H1 (cell line): ENCODE measurements around the gene SSH2. TPM values are rescaled to one million over a fixed set of nuclear protein-coding genes. Genes with fewer than 3 reads are reported as not detected.

ENCODE experiments used
- CTCF ChIA-PET: fragments of 300-600 bp; sonication (Branson Sonifier 250); formaldehyde crosslinking; loops from one replicate; lab custom pipeline; 2021; ENCODE audit not compliant: partially characterized antibody; lab: Charles Lee
- POLR2A ChIA-PET: fragments of 300-600 bp; sonication (Branson Sonifier 250); formaldehyde crosslinking; loops from one replicate; lab custom pipeline; 2021; ENCODE audit warnings: inconsistent platforms; ENCODE audit not compliant: partially characterized antibody; lab: Charles Lee
- DNase-seq, 2 experiments: peaks; one replicate each; pipeline versions ENCODE4 v3.0.0 to v3.0.0-alpha.2; 2010 to 2022; ENCODE audit warnings: low spot score in 2 of 2, low read depth in 1 of 2, mixed read lengths in 1 of 2
- FAIRE-seq: peaks from 2 replicates; lab custom pipeline; 2011; peaks lifted over from hg19 to GRCh38; lab: Jason Lieb, UNC
- H2AFZ ChIP-seq: 2 replicates; pipeline ENCODE4 v1.8.1; 2012; ENCODE audit warnings: low read length, inconsistent platforms
- H2AK5ac ChIP-seq: 2 replicates; pipeline ENCODE4 v1.6.1; 2013; ENCODE audit warnings: low read depth, low read length
- H2BK120ac ChIP-seq: replicated peaks from 2 replicates; pipeline ENCODE3; 2013; ENCODE audit warnings: low read depth, low read length, inconsistent platforms
- H2BK12ac ChIP-seq: 2 replicates; pipeline ENCODE4 v1.6.1; 2013; ENCODE audit warnings: low read depth, low read length
- H2BK15ac ChIP-seq: 2 replicates; pipeline ENCODE4 v1.6.1; 2013; ENCODE audit warnings: low read length
- H2BK20ac ChIP-seq: 2 replicates; pipeline ENCODE4 v1.6.1; 2013; ENCODE audit warnings: low read length
- H2BK5ac ChIP-seq: 2 replicates; pipeline ENCODE4 v1.6.1; 2013; ENCODE audit warnings: low read depth, low read length
- H3K14ac ChIP-seq: 2 replicates; pipeline ENCODE4 v1.6.1; 2013; ENCODE audit warnings: inconsistent platforms; ENCODE audit not compliant: insufficient read length
- H3K18ac ChIP-seq: 2 replicates; pipeline ENCODE4 v1.6.1; 2013; ENCODE audit warnings: low read length; ENCODE audit errors: extremely low read depth
- H3K23ac ChIP-seq: 2 replicates; pipeline ENCODE4 v1.6.1; 2013; ENCODE audit warnings: inconsistent platforms; ENCODE audit not compliant: insufficient read length
- H3K23me2 ChIP-seq: 2 replicates; pipeline ENCODE4 v1.6.1; 2013; ENCODE audit warnings: low read depth, low read length
- H3K27ac ChIP-seq: 2 replicates; pipeline ENCODE4 v1.6.1; 2011; ENCODE audit warnings: low read depth, low read length, inconsistent platforms
- H3K27me3 ChIP-seq, 4 experiments: replicated peaks in 1 of 4; 1 replicate in 1 of 4; 2 replicates in 3 of 4; pipeline versions ENCODE4 v1.6.1 to v1.8.1; 2011 to 2013; ENCODE audit warnings: low read length in 3 of 4, mild to moderate bottlenecking in 3 of 4, inconsistent platforms in 2 of 4, mixed read lengths in 2 of 4, moderate library complexity in 1 of 4; ENCODE audit not compliant: control insufficient read depth in 3 of 4, insufficient read depth in 3 of 4; ENCODE audit errors: extremely low read depth in 1 of 4
- H3K36me3 ChIP-seq, 4 experiments: 2 replicates each; pipeline versions ENCODE4 v1.6.1 to v1.8.1; 2011 to 2013; ENCODE audit warnings: mild to moderate bottlenecking in 4 of 4, low read length in 3 of 4, moderate library complexity in 2 of 4, control low read depth in 1 of 4, inconsistent platforms in 1 of 4; ENCODE audit not compliant: insufficient read depth in 4 of 4, control insufficient read depth in 2 of 4
- H3K4ac ChIP-seq: replicated peaks from 2 replicates; pipeline ENCODE3; 2013; ENCODE audit warnings: low read length, low read depth, mixed read lengths, inconsistent platforms; ENCODE audit not compliant: insufficient read length
- H3K4me1 ChIP-seq, 4 experiments: replicated peaks in 1 of 4; 1 replicate in 1 of 4; 2 replicates in 3 of 4; pipeline versions ENCODE4 v1.6.1 to v1.8.1; 2011 to 2013; ENCODE audit warnings: low read length in 3 of 4, inconsistent platforms in 2 of 4, mixed read lengths in 1 of 4; ENCODE audit not compliant: insufficient read depth in 4 of 4, control insufficient read depth in 3 of 4
- H3K4me2 ChIP-seq, 2 experiments: 2 replicates each; pipeline versions ENCODE4 v1.6.1 to v1.8.1; 2011 to 2013; ENCODE audit warnings: low read depth in 2 of 2, low read length in 2 of 2, control low read depth in 1 of 2, inconsistent platforms in 1 of 2, mild to moderate bottlenecking in 1 of 2; ENCODE audit not compliant: insufficient read depth in 1 of 2
- H3K4me3 ChIP-seq, 4 experiments: fragments of 200-600, 300-600 bp in 1 of 4; sonication (generic), shearing (Covaris generic), sonication (Bioruptor Twin) in 1 of 4; 2 replicates each; pipeline versions ENCODE4 v1.5.1 to v1.8.1; 2011 to 2016; ENCODE audit warnings: low read length in 4 of 4, low read depth in 3 of 4, control low read depth in 2 of 4, inconsistent platforms in 2 of 4, mild to moderate bottlenecking in 2 of 4, mixed read lengths in 1 of 4, moderate library complexity in 1 of 4; ENCODE audit not compliant: insufficient read depth in 2 of 4; ENCODE audit errors: extremely low read depth in 1 of 4
- H3K56ac ChIP-seq: replicated peaks from 2 replicates; pipeline ENCODE3; 2013; ENCODE audit warnings: low read depth, mild to moderate bottlenecking, mixed read lengths, low read length, inconsistent platforms; ENCODE audit not compliant: insufficient read length
- H3K79me1 ChIP-seq: 2 replicates; pipeline ENCODE4 v1.6.1; 2013; ENCODE audit warnings: low read depth, low read length, control low read depth
- H3K79me2 ChIP-seq, 2 experiments: 2 replicates each; pipeline versions ENCODE4 v1.6.1 to v1.8.1; 2012 to 2013; ENCODE audit warnings: low read length in 2 of 2, mild to moderate bottlenecking in 2 of 2, inconsistent platforms in 1 of 2; ENCODE audit not compliant: insufficient read depth in 2 of 2, control insufficient read depth in 1 of 2
- H3K9ac ChIP-seq, 4 experiments: replicated peaks in 1 of 4; 1 replicate in 1 of 4; 2 replicates in 3 of 4; pipeline versions ENCODE4 v1.6.1 to v1.8.1; 2011 to 2013; ENCODE audit warnings: low read depth in 3 of 4, low read length in 3 of 4, control low read depth in 2 of 4, mild to moderate bottlenecking in 2 of 4, moderate library complexity in 2 of 4, inconsistent platforms in 1 of 4; ENCODE audit errors: extremely low read depth in 1 of 4
- H3K9me3 ChIP-seq, 2 experiments: 2 replicates each; pipeline versions ENCODE4 v1.6.1 to v1.8.1; 2012 to 2013; ENCODE audit warnings: mild to moderate bottlenecking in 2 of 2, moderate library complexity in 2 of 2, control low read depth in 1 of 2, inconsistent platforms in 1 of 2, low read depth in 1 of 2, low read length in 1 of 2, mixed read lengths in 1 of 2; ENCODE audit not compliant: insufficient read depth in 2 of 2
- H4K20me1 ChIP-seq, 2 experiments: replicated peaks in 1 of 2; 2 replicates each; pipeline versions ENCODE3 to v1.8.1; 2011 to 2013; ENCODE audit warnings: inconsistent platforms in 2 of 2, low read length in 2 of 2, mild to moderate bottlenecking in 1 of 2; ENCODE audit not compliant: insufficient read depth in 2 of 2, control insufficient read depth in 1 of 2
- H4K5ac ChIP-seq: 2 replicates; pipeline ENCODE4 v1.6.1; 2013; ENCODE audit warnings: low read length, low read depth, mixed read lengths, inconsistent platforms; ENCODE audit not compliant: insufficient read length
- H4K8ac ChIP-seq: 2 replicates; pipeline ENCODE4 v1.8.0; 2013; ENCODE audit warnings: mild to moderate bottlenecking, moderate library complexity, low read length, inconsistent platforms; ENCODE audit not compliant: insufficient read depth; ENCODE audit errors: extremely low read depth
- H4K91ac ChIP-seq: replicated peaks from 2 replicates; pipeline ENCODE3; 2013; ENCODE audit warnings: low read length, mixed read lengths, inconsistent platforms; ENCODE audit not compliant: insufficient read length
- CEBPB ChIP-seq: IDR thresholded peaks from 2 replicates; pipeline ENCODE4 v1.6.1; 2012; ENCODE audit warnings: low read depth, low read length
- CHD1 ChIP-seq: IDR thresholded peaks from 2 replicates; pipeline ENCODE4 v1.6.1; 2012; ENCODE audit warnings: low read depth, low read length, improper control_type of control experiment
- CREB1 ChIP-seq: IDR thresholded peaks from 2 replicates; pipeline ENCODE4 v1.6.1; 2012; ENCODE audit warnings: inconsistent platforms
- CTCF ChIP-seq, 3 experiments: IDR thresholded peaks; 1 replicate in 2 of 3; 2 replicates in 1 of 3; pipeline versions ENCODE4 v1.5.1 to v1.6.1; 2011; ENCODE audit warnings: low read length in 3 of 3, mild to moderate bottlenecking in 3 of 3, inconsistent platforms in 2 of 3, low read depth in 1 of 3, moderate library complexity in 1 of 3; ENCODE audit not compliant: insufficient read depth in 1 of 3; ENCODE audit errors: control extremely low read depth in 1 of 3
- EZH2 ChIP-seq: fragments of 200-600 bp; sonication (generic); IDR thresholded peaks from 2 replicates; pipeline ENCODE4 v1.7.1; 2012; ENCODE audit warnings: low read depth, mild to moderate bottlenecking, moderate library complexity, low read length, inconsistent platforms; ENCODE audit not compliant: severe bottlenecking
- HDAC6 ChIP-seq: IDR thresholded peaks from one replicate; pipeline ENCODE4 v1.7.1; 2012; ENCODE audit warnings: low read depth, mild to moderate bottlenecking, inconsistent platforms, low read length, moderate library complexity
- KDM4A ChIP-seq: IDR thresholded peaks from one replicate; pipeline ENCODE4 v1.7.1; 2012; ENCODE audit warnings: low read depth, mild to moderate bottlenecking, moderate library complexity, low read length, inconsistent platforms; ENCODE audit not compliant: severe bottlenecking
- POLR2AphosphoS5 ChIP-seq: IDR thresholded peaks from 2 replicates; pipeline ENCODE4 v1.6.1; 2011; ENCODE audit warnings: low read depth, low read length
- POU5F1 ChIP-seq: IDR thresholded peaks from 2 replicates; pipeline ENCODE4 v1.6.1; 2011; ENCODE audit warnings: low read depth, mild to moderate bottlenecking, low read length, moderate library complexity
- RFX5 ChIP-seq: IDR thresholded peaks from 2 replicates; pipeline ENCODE4 v1.6.1; 2011; ENCODE audit warnings: low read depth, low read length, improper control_type of control experiment, borderline replicate concordance
- SIN3A ChIP-seq, 2 experiments: IDR thresholded peaks in 1 of 2; conservative IDR thresholded peaks in 1 of 2; 2 replicates each; pipeline ENCODE4 v1.6.1; 2011 to 2012; ENCODE audit warnings: low read length in 2 of 2, improper control_type of control experiment in 1 of 2, low read depth in 1 of 2, mild to moderate bottlenecking in 1 of 2
- SP4 ChIP-seq: IDR thresholded peaks from 2 replicates; pipeline ENCODE4 v1.6.1; 2012; ENCODE audit warnings: low read length, inconsistent platforms
- TCF12 ChIP-seq: IDR thresholded peaks from 2 replicates; pipeline ENCODE4 v1.6.1; 2011; ENCODE audit warnings: low read depth, mild to moderate bottlenecking, low read length
- WGBS, 2 experiments: shearing (Covaris generic) in 1 of 2; methylation state at CpG; one replicate each; pipeline versions ENCODE4 v1.1.6 to v1.1.7; 2013 to 2015; ENCODE audit warnings: low lambda C conversion rate in 2 of 2, mixed read lengths in 2 of 2, inconsistent platforms in 1 of 2, low coverage in 1 of 2, missing lambda C conversion rate in 1 of 2; ENCODE audit not compliant: insufficient replicate concordance in 2 of 2, insufficient coverage in 1 of 2, insufficient read length in 1 of 2; ENCODE audit errors: extremely low coverage in 1 of 2, missing lambda C conversion rate in 1 of 2; 5-methylcytosine and 5-hydroxymethylcytosine counted together
- polyA plus RNA-seq, 7 experiments: library from polyadenylated mRNA; depleted of rRNA in 3 of 7; stranded (reverse) in 5 of 7; unstranded in 2 of 7; fragments of >200 nt in 5 of 7; fragments of 200-250 nt in 2 of 7; gene quantifications; 1 replicate in 5 of 7; 2 replicates in 1 of 7; 4 replicates in 1 of 7; pipeline versions ENCODE4 v1.2.1 to v1.2.3, GENCODE V29; 2011 to 2013; ENCODE audit warnings: missing spikeins in 2 of 7, mixed read lengths in 2 of 7
- total RNA-seq: library from RNA; stranded (reverse); fragmentation: NEBNext Ultra II Directional; extraction: Animal tissue kit (Norgen Biotek cat#: 25700); gene quantifications from 2 replicates; pipeline ENCODE4 v1.2.1, GENCODE V29; 2021

Gene SSH2
- total and polyA plus RNA-seq, 2 of the 8 experiments (the other 6 are each of a cell fraction or from before 2014, with no cell fraction given), result 5.2 to 15.9 TPM

GRCh38 chr17:29719469-29719868, 210.6 kb downstream of the SSH2 start:
- Histone ChIP-seq H3K4me1 (peaks cover 0 to 4% (median 1%) of the 10 kb centered on the region in 4 experiments; a peak in 1 of 7 replicates), H2AFZ (no peak overlapping the region), H3K56ac (no peak overlapping the region), H3K36me3 (no peaks in the 10 kb centered on the region), H2BK12ac (no peak overlapping the region), H3K79me2 (no peaks in the 10 kb centered on the region), H3K9ac (no peak overlapping the region), H2BK5ac (no peak overlapping the region), H3K4me3 (no peak overlapping the region), H2BK20ac (no peak overlapping the region), H3K23me2 (no peaks in the 10 kb centered on the region), H2BK120ac (no peak overlapping the region), H3K79me1 (no peaks in the 10 kb centered on the region), H3K18ac (no peak overlapping the region), H4K91ac (no peak overlapping the region), H2AK5ac (no peak overlapping the region), H3K27me3 (no peaks in the 10 kb centered on the region), H3K4ac (no peak overlapping the region), H4K8ac (no peak overlapping the region), H4K5ac (no peak overlapping the region), H2BK15ac (no peak overlapping the region), H3K9me3 (no peaks in the 10 kb centered on the region), H3K27ac (no peak overlapping the region), H3K23ac (no peak overlapping the region), H4K20me1 (no peaks in the 10 kb centered on the region), H3K4me2 (no peak overlapping the region), H3K14ac (no peak overlapping the region)
- CTCF ChIA-PET, result no interaction called here
- POLR2A ChIA-PET, result no interaction called here
- DNase-seq (no peak), FAIRE-seq (no peak)
- WGBS, 2 experiments, result 95% methylated on average over 2 of the region's 2 CpGs; no CpG with 5 or more reads in 1 of the 2 experiments
- TF ChIP-seq CHD1 (no peak), CREB1 (no peak), CEBPB (no peak), EZH2 (no peak), POU5F1 (no peak), CTCF (IDR thresholded peaks at IDR 0.05; ENCODE audit: control extremely low read depth in 1 of 3, insufficient read depth in 1 of 3, low read depth in 1 of 3, low read length in 3 of 3) (no peak), SIN3A (conservative IDR thresholded peaks at IDR 0.05 in 1 of 2, IDR thresholded peaks at IDR 0.05 in 1 of 2; ENCODE audit: low read depth in 1 of 2, low read length in 2 of 2) (no peak), POLR2AphosphoS5 (no peak), RFX5 (no peak), HDAC6 (no peak), KDM4A (no peak), SP4 (no peak), TCF12 (no peak)
